DMS 273 treated with DMSO at 0.1 percent for 48 hours (cell line): Measurements from ENCODE around the gene DIDO1.
"Not testable (repeated sequence)": the region's sequence is repeated elsewhere in the genome, so short reads cannot be mapped to it uniquely, and the experiment has no call there.

Experiments used
- DNase-seq: peaks from one replicate; lab custom pipeline; 2025; lab: John Stamatoyannopoulos, UW

Gene DIDO1

GRCh38 chr20:62855120-62855519, 71.2 kb downstream of the DIDO1 start:
- no peak for DNase-seq

GRCh38 chr20:62854121-62854520, 72.2 kb downstream of the DIDO1 start:
- no peak for DNase-seq

GRCh38 chr20:62853304-62853703, 73.0 kb downstream of the DIDO1 start:
- DNase-seq, result not testable (repeated sequence)

GRCh38 chr20:62852841-62853240, 73.5 kb downstream of the DIDO1 start:
- DNase-seq, result no peak

GRCh38 chr20:62852196-62852595, 74.1 kb downstream of the DIDO1 start:
- no peak for DNase-seq

GRCh38 chr20:62850333-62850974, 75.9 kb downstream of the DIDO1 start:
- no peak for DNase-seq

GRCh38 chr20:62849431-62849830, 76.9 kb downstream of the DIDO1 start:
- DNase-seq, result no peak

GRCh38 chr20:62848917-62849316, 77.4 kb downstream of the DIDO1 start:
- DNase-seq, result not testable (repeated sequence)

- peak; percentile 93 for DNase-seq
Measured at GRCh38 chr20:62846166-62846890, 80.0 kb downstream of the DIDO1 start.

- no peak for DNase-seq
Measured at GRCh38 chr20:62845416-62846160, 80.7 kb downstream of the DIDO1 start.

GRCh38 chr20:62844182-62844581, 82.1 kb downstream of the DIDO1 start:
- no peak for DNase-seq

GRCh38 chr20:62843656-62844055, 82.6 kb downstream of the DIDO1 start:
- no peak for DNase-seq

GRCh38 chr20:62841705-62842212, 84.5 kb downstream of the DIDO1 start:
- DNase-seq, result no peak

- DNase-seq, result no peak
Measured at GRCh38 chr20:62840244-62841197, 85.8 kb downstream of the DIDO1 start.

- DNase-seq, result no peak
Measured at GRCh38 chr20:62839816-62840215, 86.5 kb downstream of the DIDO1 start.

- no peak for DNase-seq
Measured at GRCh38 chr20:62839261-62839660, 87.0 kb downstream of the DIDO1 start.

- DNase-seq, result peak; percentile 60
Measured at GRCh38 chr20:62838128-62838891, 88.0 kb downstream of the DIDO1 start.

- no peak for DNase-seq
Measured at GRCh38 chr20:62837790-62838127, 88.5 kb downstream of the DIDO1 start.

GRCh38 chr20:62836967-62837490, 89.3 kb downstream of the DIDO1 start:
- no peak for DNase-seq

- no peak for DNase-seq
Measured at GRCh38 chr20:62835931-62836861, 90.1 kb downstream of the DIDO1 start.
